T-helper 1 cell treated with Interleukin-12 subunit alpha and Interleukin-12 subunit beta and Interleukin-4 antibody, amounts not matched to agents 30 ng/mL and 1 ng/mL, for 36 hours (primary cell): ENCODE data around the gene SEMA6B. TPM values are rescaled to one million over a fixed set of nuclear protein-coding genes. Genes with fewer than 3 reads are reported as not detected.
"Not testable (repeated sequence)": the region's sequence is repeated elsewhere in the genome, so short reads cannot be mapped to it uniquely, and the experiment has no call there.

Experiments used
- intact Hi-C: fragments of 100-400 bp; cut with micrococcal nuclease; formaldehyde crosslinking; loops from one replicate; pipeline ENCODE4 v1.15.1; 2024
- total RNA-seq: library from RNA; stranded (reverse); gene quantifications from 2 replicates; pipeline ENCODE4 v1.2.3, GENCODE V29; 2022

SEMA6B gene
- total RNA-seq: not detected in 2 replicates

GRCh38 chr19:4559569-4559968, at the start of gene SEMA6B:
TSS of gene SEMA6B (minus strand) at chr19:4559684. CDS start at chr19:4558457, 1,227 bp downstream.
- intact Hi-C loops: no loop called here

- intact Hi-C loops: no loop called here
Measured at GRCh38 chr19:4606921-4607678, 47.6 kb upstream of the SEMA6B start.

GRCh38 chr19:4606181-4606580, 46.7 kb upstream of the SEMA6B start:
- intact Hi-C loops: no loop called here

- intact Hi-C loops: no loop called here
Measured at GRCh38 chr19:4604912-4605311, 45.4 kb upstream of the SEMA6B start.

GRCh38 chr19:4602915-4603314, 43.4 kb upstream of the SEMA6B start:
- intact Hi-C loops: no loop called here

GRCh38 chr19:4602173-4602788, 42.8 kb upstream of the SEMA6B start:
- intact Hi-C loops: no loop called here

GRCh38 chr19:4600893-4601292, 41.4 kb upstream of the SEMA6B start:
- intact Hi-C loops: no loop called here

- intact Hi-C loops: no loop called here
Measured at GRCh38 chr19:4600082-4600481, 40.6 kb upstream of the SEMA6B start.

- intact Hi-C loops: loop anchor here (2.0 kb wide), 2 partner anchors 38 to 270 kb away; no protein-coding TSS in a partner anchor
Measured at GRCh38 chr19:4598712-4599111, 39.2 kb upstream of the SEMA6B start.

GRCh38 chr19:4597975-4598671, 38.6 kb upstream of the SEMA6B start:
- intact Hi-C loops: loop anchor here (2.0 kb wide), 2 partner anchors 39 to 269 kb away; no protein-coding TSS in a partner anchor

- intact Hi-C loops: no loop called here
Measured at GRCh38 chr19:4597278-4597974, 37.9 kb upstream of the SEMA6B start.

- intact Hi-C loops: no loop called here
Measured at GRCh38 chr19:4596033-4596904, 36.8 kb upstream of the SEMA6B start.

- intact Hi-C loops: not testable (repeated sequence)
Measured at GRCh38 chr19:4595158-4595557, 35.7 kb upstream of the SEMA6B start.

- intact Hi-C loops: no loop called here
Measured at GRCh38 chr19:4594201-4594600, 34.7 kb upstream of the SEMA6B start.

GRCh38 chr19:4593409-4593851, 33.9 kb upstream of the SEMA6B start:
- intact Hi-C loops: no loop called here

- intact Hi-C loops: no loop called here
Measured at GRCh38 chr19:4592445-4592844, 33.0 kb upstream of the SEMA6B start.

- intact Hi-C loops: no loop called here
Measured at GRCh38 chr19:4591320-4591719, 31.8 kb upstream of the SEMA6B start.

GRCh38 chr19:4590559-4590958, 31.1 kb upstream of the SEMA6B start:
- intact Hi-C loops: no loop called here

- intact Hi-C loops: no loop called here
Measured at GRCh38 chr19:4589579-4590410, 30.3 kb upstream of the SEMA6B start.
